ENCODE measurements around the gene TGFA. TPM values are rescaled to one million over a fixed set of nuclear protein-coding genes. Genes with fewer than 3 reads are reported as not detected.

The TGFA gene
- total RNA-seq, 4 donors from 2014 or later, result 15.8 to 75.8 (median 52.0) TPM

DNA sequence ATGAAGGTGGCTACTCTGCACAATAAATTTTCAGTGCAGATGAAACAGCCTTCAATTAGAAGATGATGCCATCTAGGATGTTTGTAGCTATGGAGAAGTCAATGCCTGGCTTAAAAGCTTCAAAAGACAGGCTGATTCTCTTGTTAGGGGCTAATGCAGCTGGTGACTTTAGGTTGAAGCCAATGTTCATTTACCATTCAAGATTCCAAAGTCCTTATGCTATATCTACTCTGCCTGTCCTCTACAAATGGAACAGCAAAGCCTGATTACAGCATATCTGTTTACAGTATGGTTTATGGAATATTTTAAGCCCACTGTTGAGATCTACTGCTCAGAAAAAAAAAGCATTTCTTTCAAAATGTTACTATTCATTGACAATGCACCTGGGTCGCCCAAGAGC is 15.8 kb downstream of the TGFA start:
- TF ChIP-seq, protein P1, sequence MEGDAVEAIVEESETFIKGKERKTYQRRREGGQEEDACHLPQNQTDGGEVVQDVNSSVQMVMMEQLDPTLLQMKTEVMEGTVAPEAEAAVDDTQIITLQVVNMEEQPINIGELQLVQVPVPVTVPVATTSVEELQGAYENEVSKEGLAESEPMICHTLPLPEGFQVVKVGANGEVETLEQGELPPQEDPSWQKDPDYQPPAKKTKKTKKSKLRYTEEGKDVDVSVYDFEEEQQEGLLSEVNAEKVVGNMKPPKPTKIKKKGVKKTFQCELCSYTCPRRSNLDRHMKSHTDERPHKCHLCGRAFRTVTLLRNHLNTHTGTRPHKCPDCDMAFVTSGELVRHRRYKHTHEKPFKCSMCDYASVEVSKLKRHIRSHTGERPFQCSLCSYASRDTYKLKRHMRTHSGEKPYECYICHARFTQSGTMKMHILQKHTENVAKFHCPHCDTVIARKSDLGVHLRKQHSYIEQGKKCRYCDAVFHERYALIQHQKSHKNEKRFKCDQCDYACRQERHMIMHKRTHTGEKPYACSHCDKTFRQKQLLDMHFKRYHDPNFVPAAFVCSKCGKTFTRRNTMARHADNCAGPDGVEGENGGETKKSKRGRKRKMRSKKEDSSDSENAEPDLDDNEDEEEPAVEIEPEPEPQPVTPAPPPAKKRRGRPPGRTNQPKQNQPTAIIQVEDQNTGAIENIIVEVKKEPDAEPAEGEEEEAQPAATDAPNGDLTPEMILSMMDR (IDR thresholded peaks at IDR 0.05), result no peak
- TF ChIP-seq POLR2A (IDR thresholded peaks at IDR 0.05), result no peak

DNA sequence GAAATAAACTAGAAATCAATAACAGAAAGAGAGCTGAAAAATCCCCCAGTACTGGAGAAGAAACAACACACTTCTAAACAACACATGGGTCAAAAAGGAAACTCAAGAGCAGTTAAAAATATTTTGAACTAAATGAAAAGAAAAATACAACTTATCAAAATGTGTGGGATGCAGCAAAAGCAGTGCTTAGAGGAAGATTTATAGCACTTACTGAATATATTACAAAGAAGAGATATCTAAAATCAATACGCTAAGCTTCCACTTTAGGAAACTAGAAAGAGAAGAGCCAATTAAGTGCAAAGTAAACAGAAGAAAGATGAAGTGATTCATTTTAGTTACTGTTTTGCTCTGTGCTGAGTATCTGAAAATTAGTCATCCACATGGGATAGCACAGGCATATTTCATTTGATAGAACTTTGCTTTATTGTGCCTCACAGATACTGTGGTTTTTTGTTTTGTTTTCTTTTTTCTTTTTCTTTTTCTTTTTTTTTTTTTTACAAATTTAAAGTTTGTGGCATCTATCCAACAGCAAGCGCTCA is 17.0 kb downstream of the TGFA start:
- WGBS, 2 donors, result 75 to 79% methylated on average over 2 of the region's 2 CpGs
- H3K4me3 ChIP-seq, result no peak overlapping the region
- H3K27me3 ChIP-seq, result no peaks in the 10 kb centered on the region
- H3K36me3 ChIP-seq, result no peaks in the 10 kb centered on the region
- no peak for TF ChIP-seq POLR2A (IDR thresholded peaks at IDR 0.05)
- TF ChIP-seq, protein P1 (IDR thresholded peaks at IDR 0.05), result no peak
- H3K4me1 ChIP-seq, result peaks cover 0 to 12% (median 2%) of the 10 kb centered on the region in 3 donors
- intact Hi-C loops (cut with DNase I), result no loop called here
- H3K27ac ChIP-seq, result no peak overlapping the region
- no peaks in the 10 kb centered on the region for H3K9me3 ChIP-seq
- no peak for DNase-seq

More for the DNA sequence above, 15.8 kb downstream of the TGFA start:
- H3K36me3 ChIP-seq, result no peaks in the 10 kb centered on the region
- no peak overlapping the region for H3K27ac ChIP-seq
- H3K4me3 ChIP-seq, result no peak overlapping the region
- WGBS, 2 donors, result 80 to 84% methylated on average over 1 of the region's 1 CpG
- H3K4me1 ChIP-seq, result peaks cover 0 to 9% (median 5%) of the 10 kb centered on the region in 3 donors
- H3K9me3 ChIP-seq, result no peaks in the 10 kb centered on the region
- intact Hi-C loops (cut with DNase I), result no loop called here
- DNase-seq, result no peak
- no peaks in the 10 kb centered on the region for H3K27me3 ChIP-seq

DNA sequence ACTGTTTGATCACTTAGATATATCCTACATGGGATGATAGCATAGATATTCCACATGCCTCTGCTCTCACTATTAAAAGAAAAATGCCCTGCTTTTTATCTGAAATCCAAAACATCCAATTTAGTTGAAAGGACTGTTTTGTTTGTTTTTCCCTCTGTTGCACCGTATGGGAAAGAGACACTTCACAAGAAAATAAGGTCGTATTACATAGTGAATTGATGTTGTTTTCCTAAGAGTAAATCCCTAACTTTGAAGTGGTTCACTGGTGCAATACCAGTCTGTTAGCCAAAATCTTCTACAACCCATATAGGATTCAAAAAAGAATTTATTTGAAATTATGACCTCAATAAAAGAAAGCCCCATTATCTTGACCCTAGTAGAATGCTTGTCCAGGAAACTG is 18.1 kb downstream of the TGFA start:
- Histone ChIP-seq H3K4me1 (peaks cover 0 to 13% (median 0%) of the 10 kb centered on the region in 3 donors), H3K36me3 (no peaks in the 10 kb centered on the region), H3K4me3 (no peak overlapping the region), H3K9me3 (no peaks in the 10 kb centered on the region), H3K27ac (no peak overlapping the region), H3K27me3 (no peaks in the 10 kb centered on the region)
- no peak for DNase-seq
- TF ChIP-seq POLR2A (IDR thresholded peaks at IDR 0.05), result no peak
- TF ChIP-seq, protein P1 (IDR thresholded peaks at IDR 0.05), result no peak
- 48 to 57% methylated on average over 2 of the region's 2 CpGs for WGBS, 2 donors
- intact Hi-C loops (cut with DNase I), result no loop called here

DNA sequence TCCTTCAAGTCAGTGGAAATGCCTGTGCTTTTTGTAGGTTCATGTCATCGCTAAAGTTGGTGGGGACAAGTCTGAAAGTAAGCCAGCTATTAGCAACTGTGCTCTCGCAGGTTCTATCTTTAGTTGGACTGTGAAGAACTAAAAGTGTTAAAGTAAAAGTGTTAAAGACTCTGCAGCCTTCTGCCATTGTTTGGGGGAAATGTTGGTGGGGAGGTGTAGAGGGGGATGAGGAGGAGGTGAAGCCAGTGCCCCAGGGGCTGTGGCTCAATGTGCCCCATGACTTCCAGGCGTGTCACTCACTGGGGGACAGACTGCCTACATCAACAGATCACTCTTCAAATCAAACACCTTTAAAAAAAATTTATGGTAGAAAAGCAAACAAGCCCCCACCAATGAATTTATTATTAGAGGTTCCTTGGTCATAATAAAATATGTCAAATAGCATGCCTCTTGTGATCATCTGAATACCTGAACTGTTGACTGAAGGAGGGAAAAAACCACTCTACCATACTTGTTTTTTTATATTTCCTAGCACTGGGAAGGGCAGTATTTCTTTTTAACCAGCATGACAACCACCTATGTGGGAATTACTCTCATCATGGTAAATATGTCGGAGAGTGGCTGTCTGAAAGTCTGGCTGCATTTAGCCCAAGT is 19.3 kb downstream of the TGFA start:
- no peak for DNase-seq
- H3K4me1 ChIP-seq, result peaks cover 0 to 13% (median 0%) of the 10 kb centered on the region in 3 donors
- TF ChIP-seq POLR2A (IDR thresholded peaks at IDR 0.05), result no peak
- TF ChIP-seq, protein P1 (IDR thresholded peaks at IDR 0.05), result no peak
- WGBS, 2 donors, result 79 to 81% methylated on average over 4 of the region's 4 CpGs
- no peaks in the 10 kb centered on the region for H3K36me3 ChIP-seq
- intact Hi-C loops (cut with DNase I), result no loop called here
- no peaks in the 10 kb centered on the region for H3K9me3 ChIP-seq
- no peak overlapping the region for H3K27ac ChIP-seq
- H3K4me3 ChIP-seq, result no peak overlapping the region
- no peaks in the 10 kb centered on the region for H3K27me3 ChIP-seq

DNA sequence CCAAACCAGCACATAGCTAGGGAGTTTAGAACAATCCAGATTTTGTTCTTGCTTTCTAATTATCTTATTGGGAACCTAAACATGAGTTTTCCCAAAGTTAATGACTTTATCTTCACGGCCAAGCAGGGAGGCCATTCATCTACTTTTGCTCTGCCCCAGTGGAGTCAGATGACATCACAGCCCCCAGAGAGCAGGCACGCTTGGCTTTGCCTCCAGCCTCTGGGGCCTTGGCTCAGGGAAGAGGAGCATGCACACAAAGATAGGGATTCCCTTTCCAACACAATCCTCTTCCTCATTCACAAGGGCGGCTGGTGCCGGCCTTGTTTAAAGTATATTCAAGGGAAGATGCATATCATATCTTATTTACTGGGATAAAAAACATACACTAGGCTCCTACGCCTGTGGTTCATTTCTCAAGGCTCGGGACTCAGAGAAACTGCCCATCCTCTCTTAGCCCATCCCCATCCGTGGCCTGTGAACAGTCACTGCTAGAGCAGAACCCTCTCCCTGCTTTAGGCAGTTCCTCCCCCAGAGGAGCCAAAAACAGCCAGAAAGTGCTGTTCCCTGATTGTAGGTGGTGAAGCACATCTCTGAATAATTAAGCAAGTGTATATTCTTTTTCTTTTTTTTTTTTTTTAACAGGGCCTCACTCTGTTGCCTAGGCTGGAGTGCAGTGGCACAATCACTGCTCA is 21.2 kb downstream of the TGFA start:
- TF ChIP-seq POLR2A (IDR thresholded peaks at IDR 0.05), result no peak
- TF ChIP-seq, protein P1 (IDR thresholded peaks at IDR 0.05), result no peak
- peaks cover 0 to 13% (median 0%) of the 10 kb centered on the region in 3 donors for H3K4me1 ChIP-seq
- no peaks in the 10 kb centered on the region for H3K36me3 ChIP-seq
- no peak overlapping the region for H3K4me3 ChIP-seq
- no peaks in the 10 kb centered on the region for H3K27me3 ChIP-seq
- no peak for DNase-seq
- H3K27ac ChIP-seq, result peak overlapping the region in 1 of 4 donors; percentile 61
- H3K9me3 ChIP-seq, result no peaks in the 10 kb centered on the region
- WGBS, 2 donors, result 61 to 84% methylated on average over 7 of the region's 7 CpGs
- intact Hi-C loops (cut with DNase I), result no loop called here
